T-helper 1 cell treated with Interleukin-12 subunit alpha and Interleukin-12 subunit beta and Interleukin-4 antibody, amounts not matched to agents 30 ng/mL and 1 ng/mL, for 36 hours (primary cell): ENCODE measurements around the gene IL9R. TPM values are rescaled to one million over a fixed set of nuclear protein-coding genes. Genes with fewer than 3 reads are reported as not detected.
"Not testable (repeated sequence)": the region's sequence is repeated elsewhere in the genome, so short reads cannot be mapped to it uniquely, and the experiment has no call there.

ENCODE experiments used
- intact Hi-C: fragments of 100-400 bp; cut with micrococcal nuclease; formaldehyde crosslinking; loops from one replicate; pipeline ENCODE4 v1.15.1; 2024
- total RNA-seq: library from RNA; stranded (reverse); gene quantifications from 2 replicates; pipeline ENCODE4 v1.2.3, GENCODE V29; 2022

IL9R gene
- total RNA-seq, 1 donor from 2014 or later = 28.9 TPM

GRCh38 chrX:155998116-155998515, 620 bp downstream of the IL9R start:
- intact Hi-C loops = no loop called here

- intact Hi-C loops = no loop called here
These were observed 1.4 kb downstream of the IL9R start for GRCh38 chrX:155998761-155999510.

- intact Hi-C loops = not testable (repeated sequence)
These were observed 2.3 kb downstream of the IL9R start for GRCh38 chrX:155999751-156000150.

DNA sequence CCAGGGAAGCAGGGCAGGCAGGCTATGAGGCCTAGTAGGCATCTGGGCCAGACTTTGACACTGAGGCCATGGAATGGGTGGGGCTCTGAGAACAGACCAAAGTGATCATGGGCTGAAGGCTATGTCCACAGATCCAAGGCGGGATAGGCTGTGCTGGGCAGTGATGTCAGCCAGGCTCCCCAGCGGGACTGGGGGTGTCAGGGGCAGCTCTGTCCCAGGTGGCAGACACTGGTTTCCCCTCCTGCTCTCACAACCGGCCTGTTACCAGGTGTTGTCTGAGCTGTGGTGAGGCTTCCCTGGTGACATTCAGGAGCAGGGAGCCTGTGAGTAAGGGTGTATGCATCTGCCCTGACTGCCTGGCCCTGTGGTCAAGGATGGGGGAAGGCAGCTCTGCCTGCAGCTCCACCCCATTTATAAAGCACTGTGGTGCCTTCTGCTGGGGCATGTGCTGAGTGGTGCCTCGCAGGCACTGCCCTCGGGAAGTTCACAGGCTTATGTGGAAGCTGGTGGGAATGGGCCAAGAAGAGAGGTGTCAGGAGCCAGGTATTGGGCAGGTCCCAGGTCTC, 2.9 kb downstream of the IL9R start:
- intact Hi-C loops = no loop called here

GRCh38 chrX:156001001-156001666, 3.6 kb downstream of the IL9R start:
- intact Hi-C loops = no loop called here

- intact Hi-C loops = no loop called here
These were observed 4.1 kb downstream of the IL9R start for GRCh38 chrX:156001667-156002021.

DNA sequence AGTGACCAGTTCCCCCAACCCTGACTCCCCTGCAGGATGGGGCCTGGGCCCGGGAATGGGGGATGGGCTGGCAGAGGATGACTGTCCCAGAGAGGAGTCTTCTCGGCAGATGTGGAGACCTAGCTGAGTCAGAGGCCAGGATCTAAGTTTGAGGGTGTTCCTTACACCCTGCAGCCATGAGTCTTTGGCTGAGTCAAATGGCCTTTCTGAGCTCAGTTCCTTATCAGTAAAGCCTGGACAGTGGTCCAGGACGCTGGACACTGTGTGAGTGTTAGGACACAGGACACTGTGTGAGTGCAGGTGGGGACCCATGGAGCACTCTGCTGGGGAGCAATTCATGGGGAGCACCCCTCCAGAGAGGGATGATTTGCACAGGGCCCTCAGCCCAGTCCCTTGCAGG, 5.0 kb downstream of the IL9R start:
- intact Hi-C loops = no loop called here

DNA sequence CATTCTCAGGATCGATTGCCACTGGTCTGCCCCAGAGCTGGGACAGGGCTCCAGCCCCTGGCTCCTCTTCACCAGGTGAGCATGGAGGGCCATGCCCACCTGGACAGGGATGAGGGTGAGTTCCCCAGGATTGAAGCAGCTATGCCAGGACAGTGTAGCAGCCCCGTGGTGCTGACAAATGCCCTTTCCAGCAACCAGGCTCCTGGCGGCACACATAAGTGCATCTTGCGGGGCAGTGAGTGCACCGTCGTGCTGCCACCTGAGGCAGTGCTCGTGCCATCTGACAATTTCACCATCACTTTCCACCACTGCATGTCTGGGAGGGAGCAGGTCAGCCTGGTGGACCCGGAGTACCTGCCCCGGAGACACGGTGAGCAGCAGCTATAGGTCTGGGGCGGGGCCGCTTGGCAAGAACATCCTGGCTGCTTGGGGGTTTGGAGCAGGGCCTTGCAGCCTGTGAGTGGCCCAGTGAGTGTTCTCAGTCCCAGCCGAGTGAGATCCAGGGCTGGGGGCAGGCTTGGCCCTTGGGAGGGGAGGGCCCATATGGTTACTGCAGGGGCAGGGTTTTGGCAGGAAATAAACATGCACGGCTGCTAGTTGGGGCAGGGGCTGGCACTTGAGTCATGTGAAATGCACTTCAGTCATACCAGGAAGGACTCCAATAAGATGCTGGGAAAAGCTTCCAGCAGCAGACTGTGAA, 6.1 kb downstream of the IL9R start:
- intact Hi-C loops = no loop called here

GRCh38 chrX:156004256-156004655, 6.8 kb downstream of the IL9R start:
- intact Hi-C loops = no loop called here

DNA sequence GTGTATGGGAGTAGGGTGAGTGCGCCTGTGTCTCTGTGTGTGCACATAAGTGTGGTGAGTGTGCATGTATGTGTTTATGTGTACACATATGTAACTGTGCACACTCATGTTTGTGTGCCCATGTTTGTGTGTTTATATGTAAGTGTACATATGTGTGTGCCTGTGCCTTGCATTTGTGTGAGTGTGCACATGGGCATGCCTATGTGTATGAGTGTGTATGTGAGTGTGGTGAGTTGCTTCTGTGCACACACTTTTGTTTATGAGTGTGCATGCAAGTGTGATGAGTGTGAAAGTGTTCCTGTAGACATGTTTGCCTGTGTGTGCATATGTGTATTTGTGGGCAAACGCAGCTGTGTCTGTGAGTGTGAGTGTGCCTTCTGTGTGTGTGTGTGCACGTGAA, 7.2 kb downstream of the IL9R start:
- intact Hi-C loops = no loop called here

DNA sequence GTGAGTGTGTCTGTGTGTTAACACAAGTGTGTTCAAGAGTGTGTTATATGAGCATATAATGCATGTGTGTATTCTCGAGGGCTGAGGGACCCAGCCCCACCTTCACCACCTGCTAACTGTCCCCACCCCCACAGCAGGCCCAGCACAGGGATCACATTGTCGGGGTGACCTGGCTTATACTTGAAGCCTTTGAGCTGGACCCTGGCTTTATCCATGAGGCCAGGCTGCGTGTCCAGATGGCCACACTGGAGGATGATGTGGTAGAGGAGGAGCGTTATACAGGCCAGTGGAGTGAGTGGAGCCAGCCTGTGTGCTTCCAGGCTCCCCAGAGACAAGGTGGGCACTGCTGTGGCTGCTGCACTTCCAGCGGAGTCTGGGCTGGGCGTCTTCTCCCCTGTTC, 7.6 kb downstream of the IL9R start:
- intact Hi-C loops = no loop called here

DNA sequence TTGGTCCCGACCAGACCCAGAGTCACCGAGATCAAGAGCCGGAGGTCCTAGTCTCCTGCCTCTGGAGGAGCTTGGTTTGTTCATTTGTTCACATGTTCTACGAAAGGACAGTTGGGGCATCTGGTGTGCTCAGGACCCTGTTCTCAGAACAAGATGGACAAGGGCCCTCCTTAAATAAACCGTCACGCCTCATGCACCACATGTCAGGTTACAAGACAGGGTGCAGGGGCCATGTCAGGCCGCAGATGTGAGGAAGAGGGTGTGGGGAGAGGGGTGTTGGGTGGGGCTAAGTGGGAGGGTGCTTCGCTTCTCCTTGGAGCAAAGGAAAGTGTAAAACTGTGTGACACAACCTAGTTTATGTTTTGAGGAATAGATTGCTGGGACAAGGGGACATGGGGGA, 9.0 kb downstream of the IL9R start:
- intact Hi-C loops = not testable (repeated sequence)

- intact Hi-C loops = not testable (repeated sequence)
These were observed 10.9 kb downstream of the IL9R start for GRCh38 chrX:156008379-156008778.

- intact Hi-C loops = no loop called here
These were observed 11.4 kb downstream of the IL9R start for GRCh38 chrX:156008915-156009314.

DNA sequence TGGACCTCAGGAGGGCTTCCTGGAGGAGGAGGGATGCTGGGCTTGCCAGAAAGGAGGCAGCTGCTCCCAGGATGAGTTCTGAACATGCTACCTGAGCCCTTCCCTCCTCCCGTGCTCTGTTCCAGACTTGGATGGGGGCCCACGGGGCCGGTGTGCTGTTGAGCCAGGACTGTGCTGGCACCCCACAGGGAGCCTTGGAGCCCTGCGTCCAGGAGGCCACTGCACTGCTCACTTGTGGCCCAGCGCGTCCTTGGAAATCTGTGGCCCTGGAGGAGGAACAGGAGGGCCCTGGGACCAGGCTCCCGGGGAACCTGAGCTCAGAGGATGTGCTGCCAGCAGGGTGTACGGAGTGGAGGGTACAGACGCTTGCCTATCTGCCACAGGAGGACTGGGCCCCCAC, 12.2 kb downstream of the IL9R start:
- intact Hi-C loops = not testable (repeated sequence)

- intact Hi-C loops = not testable (repeated sequence)
These were observed 15.9 kb downstream of the IL9R start for GRCh38 chrX:156013286-156013953.

DNA sequence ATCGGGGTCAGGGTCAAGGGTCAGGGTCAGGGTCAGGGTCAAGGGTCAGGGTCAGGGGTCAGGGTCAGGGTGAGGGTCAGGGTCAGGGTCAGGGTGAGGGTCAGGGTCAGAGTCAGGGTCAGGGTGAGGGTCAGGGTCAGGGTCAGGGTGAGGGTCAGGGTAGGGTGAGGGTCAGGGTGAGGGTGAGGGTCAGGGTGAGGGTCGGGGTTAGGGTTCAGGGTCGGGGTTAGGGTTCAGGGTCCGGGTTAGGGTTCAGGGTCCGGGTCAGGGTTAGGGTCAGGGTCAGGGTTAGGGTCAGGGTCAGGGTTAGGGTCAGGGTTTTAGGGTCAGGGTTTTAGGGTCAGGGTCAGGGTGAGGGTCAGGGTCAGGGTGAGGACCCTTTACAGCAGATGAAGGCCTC, 22.4 kb downstream of the IL9R start:
- intact Hi-C loops = not testable (repeated sequence)

- intact Hi-C loops = not testable (repeated sequence)
These were observed 25.5 kb downstream of the IL9R start for GRCh38 chrX:156023002-156023401.

GRCh38 chrX:156024949-156025492, 27.5 kb downstream of the IL9R start:
- intact Hi-C loops = not testable (repeated sequence)

DNA sequence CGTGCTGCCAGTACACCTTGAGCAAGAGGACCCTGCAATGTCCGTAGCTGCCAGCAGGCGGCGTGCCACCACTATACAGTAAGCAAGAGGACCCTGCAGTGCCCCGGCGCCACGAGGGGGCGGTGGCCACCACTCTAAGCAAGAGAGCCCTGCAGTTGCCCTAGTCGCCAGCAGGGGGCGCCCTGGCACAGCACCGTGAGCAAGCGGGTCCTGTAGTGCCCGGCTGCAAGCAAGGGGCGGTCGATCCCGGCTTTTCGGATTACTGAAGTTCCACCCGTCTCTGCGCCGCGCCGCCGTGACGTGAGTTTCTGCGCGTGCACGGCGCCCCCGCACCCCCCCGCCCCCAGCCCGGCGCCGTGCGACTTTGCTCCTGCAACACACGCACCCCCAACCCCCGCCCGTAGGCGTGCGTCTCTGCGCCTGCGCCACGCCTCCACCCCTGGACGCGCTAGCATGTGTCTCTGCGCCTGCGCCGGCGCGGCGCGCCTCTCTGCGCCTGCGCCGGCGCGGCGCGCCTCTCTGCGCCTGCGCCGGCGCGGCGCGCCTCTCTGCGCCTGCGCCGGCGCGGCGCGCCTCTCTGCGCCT, 31.2 kb downstream of the IL9R start:
- intact Hi-C loops = not testable (repeated sequence)

DNA sequence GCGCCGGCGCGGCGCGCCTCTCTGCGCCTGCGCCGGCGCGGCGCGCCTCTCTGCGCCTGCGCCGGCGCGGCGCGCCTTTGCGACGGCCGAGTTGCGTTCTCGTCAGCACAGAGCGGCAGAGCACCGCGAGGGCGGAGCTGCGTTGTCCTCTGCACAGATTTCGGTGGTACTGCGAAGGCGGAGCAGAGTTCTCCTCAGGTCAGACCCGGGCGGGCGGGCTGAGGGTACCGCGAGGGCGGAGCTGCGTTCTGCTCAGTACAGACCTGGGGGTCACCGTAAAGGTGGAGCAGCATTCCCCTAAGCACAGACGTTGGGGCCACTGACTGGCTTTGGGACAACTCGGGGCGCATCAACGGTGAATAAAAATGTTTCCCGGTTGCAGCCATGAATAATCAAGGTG, 31.8 kb downstream of the IL9R start:
- intact Hi-C loops = not testable (repeated sequence)
